ENCODE data around the gene ERG.

GRCh38 chr21:38531039-38531541 is 32.8 kb upstream of the ERG start:
- no peak for TF ChIP-seq CTCF (conservative IDR thresholded peaks at IDR 0.05 in 1 of 2, IDR thresholded peaks at IDR 0.05 in 1 of 2; ENCODE audit: low read depth in 1 of 2, low read length in 2 of 2)
- TF ChIP-seq EZH2 (IDR thresholded peaks at IDR 0.05; ENCODE audit: low read length, missing control alignments) = no peak

All from fibroblast of lung (primary cell).